BLaER1 (cell line): ENCODE results near the gene SNAP29.

Experiments
- H3K27ac ChIP-seq: shearing (Covaris generic); formaldehyde crosslinking; 2 replicates; pipeline ENCODE4 v1.8.1; 2022
- H3K27me3 ChIP-seq: shearing (Covaris generic); formaldehyde crosslinking; 2 replicates; pipeline ENCODE4 v1.8.1; 2022
- H3K36me3 ChIP-seq: shearing (Covaris generic); formaldehyde crosslinking; 2 replicates; pipeline ENCODE4 v1.8.1; 2022
- H3K4me1 ChIP-seq: shearing (Covaris generic); formaldehyde crosslinking; 2 replicates; pipeline ENCODE4 v1.8.1; 2022
- H3K4me2 ChIP-seq: shearing (Covaris generic); formaldehyde crosslinking; 2 replicates; pipeline ENCODE4 v1.8.1; 2022
- H3K4me3 ChIP-seq: shearing (Covaris generic); formaldehyde crosslinking; 2 replicates; pipeline ENCODE4 v1.8.1; 2022
- H3K9ac ChIP-seq: shearing (Covaris generic); formaldehyde crosslinking; 2 replicates; pipeline ENCODE4 v1.8.1; 2022
- H3K9me3 ChIP-seq: shearing (Covaris generic); formaldehyde crosslinking; 2 replicates; pipeline ENCODE4 v1.8.1; 2022
- H4K20me1 ChIP-seq: shearing (Covaris generic); formaldehyde crosslinking; 2 replicates; pipeline ENCODE4 v1.8.1; 2022
- Cebpa-rat ChIP-seq: shearing (Covaris generic); IDR thresholded peaks from 2 replicates; pipeline ENCODE4 v1.8.1; 2022

Gene SNAP29

GRCh38 chr22:20865331-20865730 lies 6.5 kb downstream of the SNAP29 start:
- no peaks in the 10 kb centered on the region for H3K27me3 ChIP-seq
- no peak for TF ChIP-seq Cebpa-rat
- H3K4me2 ChIP-seq, result no peak overlapping the region
- H4K20me1 ChIP-seq, result peaks cover 53% of the 10 kb centered on the region
- H3K27ac ChIP-seq, result no peak overlapping the region
- no peaks in the 10 kb centered on the region for H3K9me3 ChIP-seq
- no peak overlapping the region for H3K4me3 ChIP-seq
- H3K36me3 ChIP-seq, result peaks cover 82% of the 10 kb centered on the region
- no peak overlapping the region for H3K9ac ChIP-seq
- peaks cover 37% of the 10 kb centered on the region for H3K4me1 ChIP-seq

GRCh38 chr22:20865875-20866445 lies 7.2 kb downstream of the SNAP29 start:
- H3K27ac ChIP-seq, result no peak overlapping the region
- TF ChIP-seq Cebpa-rat, result no peak
- no peak overlapping the region for H3K9ac ChIP-seq
- H3K4me1 ChIP-seq, result peaks cover 31% of the 10 kb centered on the region
- H3K4me2 ChIP-seq, result peak overlapping the region; percentile 33; the same call in 1 of the 2 replicates
- no peaks in the 10 kb centered on the region for H3K9me3 ChIP-seq
- H3K27me3 ChIP-seq, result no peaks in the 10 kb centered on the region
- no peak overlapping the region for H3K4me3 ChIP-seq
- H4K20me1 ChIP-seq, result peaks cover 53% of the 10 kb centered on the region
- peaks cover 87% of the 10 kb centered on the region for H3K36me3 ChIP-seq

- Histone ChIP-seq H3K9me3 (no peaks in the 10 kb centered on the region), H4K20me1 (peaks cover 53% of the 10 kb centered on the region), H3K9ac (0 out of 2 replicates have a peak overlapping the region, but pooled peaks have one; percentile 34), H3K27ac (no peak overlapping the region; the same call in 1 of the 2 replicates), H3K36me3 (peaks cover 87% of the 10 kb centered on the region), H3K27me3 (no peaks in the 10 kb centered on the region), H3K4me1 (peaks cover 29% of the 10 kb centered on the region), H3K4me3 (no peak overlapping the region), H3K4me2 (peak overlapping the region; percentile 33)
- TF ChIP-seq Cebpa-rat, result no peak
Observed at GRCh38 chr22:20866736-20867135, 7.9 kb downstream of the SNAP29 start.

- H3K4me2 ChIP-seq, result peak overlapping the region; percentile 26; the same call in 1 of the 2 replicates
- H3K4me3 ChIP-seq, result no peak overlapping the region
Observed at GRCh38 chr22:20867179-20868024, 8.6 kb downstream of the SNAP29 start.

GRCh38 chr22:20868025-20868962 lies 9.5 kb downstream of the SNAP29 start:
- no peak overlapping the region for H3K4me3 ChIP-seq

More at GRCh38 chr22:20867179-20868024, 8.6 kb downstream of the SNAP29 start:
- peaks cover 86% of the 10 kb centered on the region for H3K36me3 ChIP-seq
- no peaks in the 10 kb centered on the region for H3K27me3 ChIP-seq
- no peak for TF ChIP-seq Cebpa-rat
- H3K27ac ChIP-seq, result no peak overlapping the region
- peak overlapping the region; percentile 20; the same call in 1 of the 2 replicates for H3K9ac ChIP-seq
- peaks cover 29% of the 10 kb centered on the region for H3K4me1 ChIP-seq
- H4K20me1 ChIP-seq, result peaks cover 53% of the 10 kb centered on the region
- no peaks in the 10 kb centered on the region for H3K9me3 ChIP-seq

GRCh38 chr22:20869234-20869633 lies 10.4 kb downstream of the SNAP29 start:
- Histone ChIP-seq H3K4me3 (no peak overlapping the region), H3K4me2 (no peak overlapping the region)

More at GRCh38 chr22:20868025-20868962, 9.5 kb downstream of the SNAP29 start:
- no peak for TF ChIP-seq Cebpa-rat
- Histone ChIP-seq H3K27ac (no peak overlapping the region), H4K20me1 (peaks cover 52% of the 10 kb centered on the region), H3K4me1 (peaks cover 29% of the 10 kb centered on the region), H3K9ac (0 out of 2 replicates have a peak overlapping the region, but pooled peaks have one; percentile 20), H3K4me2 (no peak overlapping the region), H3K36me3 (peaks cover 83% of the 10 kb centered on the region), H3K9me3 (no peaks in the 10 kb centered on the region), H3K27me3 (no peaks in the 10 kb centered on the region)

GRCh38 chr22:20873214-20873613 lies 14.4 kb downstream of the SNAP29 start:
- Histone ChIP-seq H3K4me3 (no peak overlapping the region), H3K27me3 (no peaks in the 10 kb centered on the region), H3K4me1 (peaks cover 16% of the 10 kb centered on the region), H3K9ac (no peak overlapping the region), H3K4me2 (no peak overlapping the region), H3K27ac (no peak overlapping the region), H3K9me3 (no peaks in the 10 kb centered on the region), H3K36me3 (peaks cover 84% of the 10 kb centered on the region), H4K20me1 (0 out of 2 replicates have a peak, but pooled peaks cover 4% of the 10 kb centered on the region)
- TF ChIP-seq Cebpa-rat, result no peak

More at GRCh38 chr22:20869234-20869633, 10.4 kb downstream of the SNAP29 start:
- no peak for TF ChIP-seq Cebpa-rat
- peaks cover 29% of the 10 kb centered on the region for H3K4me1 ChIP-seq
- no peak overlapping the region for H3K9ac ChIP-seq
- no peaks in the 10 kb centered on the region for H3K9me3 ChIP-seq
- no peaks in the 10 kb centered on the region for H3K27me3 ChIP-seq
- peaks cover 43% of the 10 kb centered on the region for H4K20me1 ChIP-seq
- no peak overlapping the region for H3K27ac ChIP-seq
- H3K36me3 ChIP-seq, result peaks cover 82% of the 10 kb centered on the region

- peaks cover 76% of the 10 kb centered on the region for H3K36me3 ChIP-seq
- H3K4me3 ChIP-seq, result no peak overlapping the region
- no peak overlapping the region for H3K4me2 ChIP-seq
- H4K20me1 ChIP-seq, result no peaks in the 10 kb centered on the region
- no peak for TF ChIP-seq Cebpa-rat
- H3K27me3 ChIP-seq, result no peaks in the 10 kb centered on the region
- peaks cover 10% of the 10 kb centered on the region for H3K4me1 ChIP-seq
- no peaks in the 10 kb centered on the region for H3K9me3 ChIP-seq
- no peak overlapping the region for H3K27ac ChIP-seq
- H3K9ac ChIP-seq, result no peak overlapping the region
Observed at GRCh38 chr22:20875296-20875695, 16.5 kb downstream of the SNAP29 start.

- Histone ChIP-seq H3K4me2 (no peak overlapping the region), H3K4me3 (no peak overlapping the region), H3K9me3 (no peaks in the 10 kb centered on the region), H3K4me1 (peaks cover 10% of the 10 kb centered on the region), H3K27ac (no peak overlapping the region), H3K27me3 (no peaks in the 10 kb centered on the region), H3K9ac (no peak overlapping the region), H4K20me1 (no peaks in the 10 kb centered on the region), H3K36me3 (peaks cover 80% of the 10 kb centered on the region)
- no peak for TF ChIP-seq Cebpa-rat
Observed at GRCh38 chr22:20877715-20878114, 18.9 kb downstream of the SNAP29 start.
